ENCODE results near the gene EZR.
"Not testable (repeated sequence)": the region's sequence is repeated elsewhere in the genome, so short reads cannot be mapped to it uniquely, and the experiment has no call there.

Gene EZR

DNA sequence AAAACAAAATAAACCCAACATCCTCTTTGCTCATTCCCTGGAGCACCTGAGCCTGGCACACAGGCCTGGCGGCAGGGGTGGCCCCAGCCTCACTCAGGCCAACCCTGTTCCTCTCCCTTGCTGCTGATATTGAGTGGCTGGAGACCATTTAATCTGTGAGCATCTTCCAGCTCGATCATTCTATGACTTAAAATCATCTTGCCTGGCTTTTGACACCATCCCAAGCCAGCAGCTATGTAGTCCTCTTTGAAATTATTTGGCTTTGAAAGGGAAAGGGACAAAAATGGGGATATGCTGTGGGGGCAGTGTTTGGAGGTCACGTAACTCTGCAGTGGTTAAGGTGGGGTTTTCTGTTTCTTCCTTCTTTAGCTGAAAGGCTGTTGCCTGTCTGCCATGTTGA is 22.8 kb downstream of the EZR start:
- no peak for DNase-seq

DNA sequence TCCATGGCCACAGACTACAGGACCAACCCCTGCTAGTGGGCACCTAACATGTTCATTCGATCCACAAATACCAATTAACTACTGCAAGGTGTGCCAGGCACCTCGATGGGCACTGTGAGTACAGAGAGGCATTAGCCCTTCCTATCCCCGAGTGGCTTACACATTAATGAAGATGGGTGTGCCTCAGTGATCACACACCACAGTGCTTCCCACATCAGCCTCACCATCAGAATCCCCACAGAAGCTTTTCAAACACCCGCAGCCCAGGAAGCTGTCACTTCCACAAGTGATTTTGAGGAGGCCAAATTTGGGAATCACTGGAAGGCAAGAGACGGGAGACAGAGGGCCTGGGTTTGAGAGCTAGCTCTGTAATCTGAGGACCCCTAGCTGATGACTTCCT is 23.7 kb downstream of the EZR start:
- DNase-seq = no peak

DNA sequence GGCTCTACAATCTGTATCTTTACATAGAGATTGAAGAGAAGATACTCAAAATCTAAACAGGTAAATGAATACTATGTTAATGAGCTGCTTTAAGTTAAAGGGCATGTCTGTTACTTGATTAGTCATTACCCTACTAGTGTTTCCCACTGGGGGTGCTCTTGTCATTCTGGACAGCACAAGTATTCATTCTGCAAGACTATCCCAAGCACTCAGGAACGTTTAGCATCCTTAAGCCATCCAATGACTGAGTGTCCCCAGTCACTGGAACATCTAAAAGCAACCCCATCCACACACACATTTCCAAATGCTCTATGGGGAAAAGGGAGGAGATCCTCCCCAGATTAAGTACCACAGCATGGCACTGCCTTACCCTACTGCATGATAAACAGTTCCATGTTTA is 25.7 kb downstream of the EZR start:
- DNase-seq = peak; percentile 70

DNA sequence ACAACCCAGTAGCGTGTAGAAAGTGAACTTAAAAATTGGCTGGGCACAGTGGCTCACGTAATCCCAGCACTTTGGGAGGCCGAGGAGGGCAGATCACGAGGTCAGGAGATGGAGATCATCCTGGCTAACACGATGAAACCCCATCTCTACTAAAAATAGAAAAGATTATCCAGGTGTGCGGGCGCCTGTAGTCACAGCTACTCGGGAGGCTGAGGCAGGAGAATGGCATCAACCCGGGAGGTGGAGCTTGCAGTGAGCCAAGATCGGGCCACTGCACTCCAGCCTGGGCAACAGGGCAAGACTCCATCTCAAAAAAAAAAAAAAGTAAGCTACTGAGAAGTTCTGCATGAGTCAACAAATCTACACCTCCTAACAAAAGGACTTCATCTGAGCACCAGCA is 26.7 kb downstream of the EZR start:
- DNase-seq = not testable (repeated sequence)

DNA sequence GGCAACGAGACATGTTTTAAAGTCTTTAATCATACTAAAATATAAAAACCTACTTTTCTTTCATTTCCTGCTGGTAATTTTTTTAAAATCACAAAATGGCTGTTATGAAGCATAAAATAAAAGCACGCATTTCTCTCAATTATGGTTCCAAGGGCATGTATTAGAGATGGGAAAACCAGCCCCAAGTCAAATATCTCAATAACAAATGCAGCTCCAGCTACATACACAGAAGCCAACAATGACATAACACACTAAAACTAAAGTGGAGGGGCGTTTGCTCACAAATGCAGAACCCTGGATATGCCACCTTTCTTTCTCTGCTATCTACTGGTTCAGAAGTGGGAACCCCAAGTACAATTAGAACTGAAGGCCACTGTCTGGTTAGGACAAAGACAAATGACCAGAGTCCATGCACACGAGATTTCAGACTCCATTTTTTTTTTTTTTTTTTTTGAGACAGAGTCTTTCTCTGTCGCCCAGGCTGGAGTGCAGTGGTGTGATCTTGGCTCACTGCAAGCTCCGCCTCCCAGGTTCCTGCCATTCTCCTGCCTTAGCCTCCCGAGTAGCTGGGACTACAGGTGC is 27.8 kb downstream of the EZR start:
- no peak for DNase-seq

DNA sequence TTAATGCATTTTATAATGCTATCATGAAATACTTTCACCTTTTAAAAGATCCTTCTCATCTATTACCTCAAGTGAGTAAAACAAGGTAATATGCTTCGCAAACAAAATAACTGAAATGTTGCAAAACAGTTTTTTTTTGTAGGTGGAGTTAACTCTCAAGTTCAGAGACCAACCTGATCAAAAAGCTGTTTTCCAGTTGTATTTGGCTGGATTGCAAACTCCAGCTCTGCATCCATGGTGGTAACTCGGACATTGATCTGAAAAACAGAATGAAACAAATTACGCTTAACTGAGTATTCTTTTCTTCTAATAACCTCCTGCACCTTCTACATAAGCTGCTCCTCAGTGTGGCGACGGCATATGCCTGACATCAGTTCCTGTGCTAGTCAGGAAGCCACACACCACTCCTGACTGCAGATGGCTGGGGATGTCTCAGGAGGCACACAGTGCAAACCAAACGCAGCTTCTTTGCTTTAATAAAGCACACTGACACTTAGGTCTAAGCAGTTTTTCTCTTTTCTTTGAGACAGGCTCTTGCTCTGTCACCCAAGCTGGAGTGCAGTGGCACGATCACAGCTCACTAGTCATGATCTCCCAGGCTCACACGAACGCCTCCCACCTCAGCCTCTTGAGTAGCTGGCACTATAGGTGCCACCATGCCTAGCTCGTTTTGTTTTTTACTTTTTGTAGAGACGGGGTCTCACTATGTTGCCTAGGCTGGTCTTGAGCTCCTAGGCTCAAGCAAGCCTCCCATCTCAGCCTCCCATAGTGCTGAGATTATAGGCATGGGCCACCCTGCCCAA is 29.9 kb downstream of the EZR start:
- no peak for DNase-seq

DNA sequence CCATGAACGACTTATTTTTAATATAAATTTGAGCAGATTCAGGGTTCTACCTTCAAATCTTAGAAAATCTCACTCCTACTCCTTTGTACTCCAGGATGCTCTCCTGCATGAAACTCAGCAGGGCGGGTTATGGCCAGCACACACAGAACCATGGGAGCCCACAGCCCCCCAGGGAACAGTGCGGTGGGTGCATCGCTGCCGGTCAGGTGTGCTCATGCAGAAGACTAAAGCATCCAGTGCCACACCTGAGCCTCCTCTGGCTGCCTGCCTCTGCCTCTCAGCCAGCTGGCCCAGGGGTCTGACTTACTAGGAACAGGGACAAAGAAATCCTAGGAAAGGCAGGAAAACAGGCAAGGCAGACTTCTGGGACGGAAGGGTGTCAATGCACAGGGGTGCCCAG is 31.8 kb downstream of the EZR start:
- no peak for DNase-seq

DNA sequence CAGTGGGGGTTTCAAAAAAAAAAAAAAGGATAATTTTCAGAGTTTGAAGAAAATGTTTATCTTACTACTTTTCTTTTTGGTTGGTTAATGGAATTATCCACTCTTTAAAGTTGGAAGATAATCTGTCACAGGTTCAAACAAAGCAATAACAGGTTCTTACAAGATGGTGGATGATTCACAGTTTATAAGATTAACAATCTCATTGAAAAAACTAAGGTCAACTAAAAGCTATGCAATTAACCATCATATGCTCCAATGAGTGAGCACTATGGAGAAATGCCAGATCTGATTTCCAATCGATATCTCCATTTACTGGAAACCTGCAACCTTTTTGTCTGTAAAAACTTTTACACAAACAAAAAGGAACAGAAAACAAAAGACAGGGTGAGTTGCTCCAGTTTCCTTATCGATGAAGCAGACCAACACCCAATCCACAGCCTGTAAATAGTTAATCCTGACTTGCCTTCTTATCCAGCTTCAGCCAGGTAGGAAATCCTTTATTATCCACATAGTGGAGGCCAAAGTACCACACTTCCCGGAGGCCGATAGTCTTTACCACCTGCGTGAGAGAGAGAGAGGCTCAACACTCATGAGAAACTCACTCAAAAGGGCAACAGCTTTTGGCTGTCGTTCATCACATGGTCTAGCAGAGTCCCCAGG is 32.4 kb downstream of the EZR start:
- DNase-seq = no peak

DNA sequence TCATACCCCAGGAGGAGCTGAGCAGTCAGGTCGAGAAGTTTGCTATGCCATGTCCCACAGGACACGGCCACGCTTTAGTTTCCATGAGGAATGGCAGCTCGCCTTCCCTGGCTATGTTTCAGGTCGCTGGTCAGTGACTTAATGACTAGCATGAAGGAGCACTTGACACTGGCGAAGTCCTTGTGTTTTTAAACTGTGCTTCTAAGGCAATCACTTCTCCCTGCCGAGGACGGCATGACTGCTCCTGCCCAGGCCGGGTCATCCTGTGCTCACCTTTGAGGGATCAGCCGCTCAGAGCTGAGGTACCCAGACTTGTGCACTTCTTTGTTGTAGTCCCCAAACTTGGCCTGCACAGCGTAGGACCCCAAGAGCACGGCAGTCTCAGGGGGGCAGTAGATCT is 34.1 kb downstream of the EZR start:
- no peak for DNase-seq

DNA sequence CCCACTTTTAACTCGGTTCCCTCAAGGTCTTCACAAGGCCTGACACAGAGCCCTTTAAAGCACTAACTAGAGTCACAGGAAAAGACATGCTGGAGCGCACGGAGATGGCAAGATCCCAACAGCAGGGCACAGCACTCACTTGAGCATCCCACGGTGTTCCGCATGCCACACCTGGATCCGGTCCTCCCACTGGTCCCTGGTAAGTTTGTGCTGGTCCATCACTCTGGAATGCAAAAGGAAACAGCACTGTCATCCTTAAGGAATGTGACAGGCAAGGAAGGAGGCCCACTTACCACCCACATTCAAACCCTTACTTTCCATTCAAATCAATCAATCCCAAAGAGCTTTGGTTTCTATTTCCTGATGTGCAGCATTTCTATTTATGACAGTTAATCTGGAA is 34.7 kb downstream of the EZR start:
- DNase-seq = no peak

DNA sequence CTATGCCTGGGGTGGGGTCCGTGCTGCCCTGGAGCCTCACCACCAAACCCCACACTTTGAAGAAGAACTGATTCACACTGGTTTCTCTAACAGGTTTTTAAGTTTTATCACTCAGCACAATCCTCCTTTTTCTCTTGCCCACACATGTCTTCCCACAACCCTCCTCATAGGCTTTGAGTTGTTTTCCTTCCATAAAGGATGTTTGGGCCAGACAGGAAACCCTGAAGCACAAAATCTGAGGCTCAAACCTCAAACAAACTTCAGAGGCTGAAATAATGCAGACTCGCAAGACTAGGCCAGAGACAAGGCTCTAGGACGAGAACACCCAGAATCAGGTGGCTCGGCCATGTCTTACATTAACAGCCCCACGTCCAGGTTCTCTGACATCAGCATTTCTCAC is 35.3 kb downstream of the EZR start:
- no peak for DNase-seq

DNA sequence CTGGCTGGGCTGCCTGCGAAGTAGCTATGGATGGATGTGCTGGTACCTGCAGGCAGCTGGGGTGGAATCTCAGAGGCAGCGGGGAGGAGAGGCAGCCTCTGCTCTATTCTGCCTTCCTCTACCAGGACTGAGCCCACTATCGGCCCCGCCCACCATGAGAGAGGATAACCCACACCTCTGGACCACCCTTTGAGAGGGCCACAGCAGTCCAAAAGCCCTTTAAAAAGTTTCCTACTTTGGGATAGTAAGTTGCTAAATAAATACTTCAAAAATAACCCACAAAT is 36.1 kb downstream of the EZR start:
- DNase-seq = no peak

DNA sequence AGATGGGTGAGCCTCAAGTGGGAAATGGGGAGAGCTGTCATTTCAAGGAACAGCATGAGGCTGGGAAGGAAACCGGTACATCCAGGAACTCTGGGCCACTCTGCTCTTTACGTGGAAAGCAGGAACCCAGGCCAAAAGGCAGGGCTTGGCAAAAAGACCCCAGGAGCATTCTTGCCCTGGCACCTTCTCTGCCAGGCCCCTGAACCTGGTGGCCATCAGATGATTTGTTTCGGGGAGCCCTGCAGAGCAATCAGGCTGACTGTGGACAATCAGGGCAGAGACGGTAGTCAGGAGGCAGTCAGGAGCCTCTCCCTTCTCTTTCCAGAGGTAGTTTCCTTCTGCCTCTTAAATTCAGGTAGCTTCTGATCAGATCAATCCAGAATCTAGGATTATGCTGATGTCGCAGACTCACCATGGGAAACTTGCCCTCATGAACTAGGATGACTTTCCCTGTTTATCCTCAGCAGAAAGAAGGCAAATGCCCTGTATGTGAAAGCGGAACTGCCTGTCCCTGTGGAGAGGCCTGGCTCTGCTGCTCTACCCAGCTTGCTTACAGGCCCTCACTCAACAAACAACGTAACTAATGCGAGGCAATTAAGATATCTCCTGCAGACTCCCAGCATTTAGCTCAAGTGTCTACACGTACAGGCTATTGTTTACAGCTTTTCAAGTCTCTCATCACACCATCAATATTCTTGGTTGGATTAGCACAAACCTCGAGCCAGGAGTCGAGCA is 36.6 kb downstream of the EZR start:
- no peak for DNase-seq

DNA sequence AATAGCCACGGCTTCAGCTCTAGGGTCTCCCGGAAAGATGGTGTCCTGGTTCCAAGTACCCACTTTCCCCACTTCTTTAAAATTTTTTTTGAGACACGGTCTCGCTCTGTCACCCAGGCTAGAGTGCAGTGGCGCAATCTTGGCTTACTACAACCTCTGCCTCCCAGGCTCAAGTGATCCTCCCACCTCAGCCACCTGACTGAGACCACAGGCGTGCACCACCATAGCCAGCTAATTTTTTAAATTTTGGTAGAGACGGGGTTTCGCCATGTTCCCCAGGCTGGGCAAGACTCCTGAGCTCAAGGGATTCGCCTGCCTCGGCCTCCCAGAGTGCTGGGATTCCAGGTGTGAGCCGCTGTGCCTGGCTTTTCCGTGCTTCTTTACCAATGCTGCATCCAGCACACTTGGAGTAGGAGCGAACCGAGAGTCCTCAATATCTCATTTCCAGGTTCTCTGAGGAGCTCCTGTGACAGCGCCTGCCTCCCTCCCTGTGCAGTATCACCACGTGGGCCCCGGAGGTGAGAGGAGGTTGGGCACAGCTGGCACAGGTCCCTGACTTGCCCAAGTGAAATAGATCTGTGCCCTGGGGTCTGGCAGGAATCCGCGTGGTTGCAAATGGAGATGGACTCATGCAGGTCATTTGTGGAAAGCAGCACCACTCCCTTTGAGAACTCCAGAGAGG is 37.3 kb downstream of the EZR start:
- DNase-seq = no peak

DNA sequence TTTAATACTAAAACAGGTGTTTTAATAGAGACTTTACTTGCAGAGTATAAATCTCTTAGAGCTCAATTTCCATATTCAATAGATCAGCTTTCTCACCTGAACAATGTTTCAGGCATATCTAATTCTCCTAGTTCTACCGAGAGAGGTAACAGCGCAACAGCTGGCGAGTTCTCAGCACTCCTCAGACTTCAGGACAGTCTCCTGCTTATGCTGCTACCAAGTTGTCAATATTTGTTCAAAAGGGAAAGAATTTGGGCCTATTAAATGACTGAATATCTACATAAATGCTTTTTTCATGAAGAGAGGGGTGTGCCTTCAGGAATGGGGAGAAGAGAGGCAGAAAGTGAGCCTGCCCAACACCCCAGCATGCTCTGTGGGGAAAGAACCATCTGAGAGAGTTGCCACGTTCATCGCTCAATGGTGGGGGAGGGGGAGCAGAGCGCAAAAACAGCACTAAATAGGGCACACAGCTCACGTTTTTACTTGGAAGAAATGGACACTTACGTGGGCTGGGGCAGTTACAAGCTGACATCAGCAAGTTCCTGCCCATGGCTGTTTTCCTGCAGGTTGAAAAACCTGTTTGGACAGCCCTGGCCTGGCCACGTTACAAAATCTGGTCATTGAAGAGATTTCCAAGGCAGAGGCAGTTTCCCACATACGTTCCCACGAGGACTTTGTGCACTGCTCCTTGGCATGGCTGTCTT is 38.0 kb downstream of the EZR start:
- DNase-seq = no peak

DNA sequence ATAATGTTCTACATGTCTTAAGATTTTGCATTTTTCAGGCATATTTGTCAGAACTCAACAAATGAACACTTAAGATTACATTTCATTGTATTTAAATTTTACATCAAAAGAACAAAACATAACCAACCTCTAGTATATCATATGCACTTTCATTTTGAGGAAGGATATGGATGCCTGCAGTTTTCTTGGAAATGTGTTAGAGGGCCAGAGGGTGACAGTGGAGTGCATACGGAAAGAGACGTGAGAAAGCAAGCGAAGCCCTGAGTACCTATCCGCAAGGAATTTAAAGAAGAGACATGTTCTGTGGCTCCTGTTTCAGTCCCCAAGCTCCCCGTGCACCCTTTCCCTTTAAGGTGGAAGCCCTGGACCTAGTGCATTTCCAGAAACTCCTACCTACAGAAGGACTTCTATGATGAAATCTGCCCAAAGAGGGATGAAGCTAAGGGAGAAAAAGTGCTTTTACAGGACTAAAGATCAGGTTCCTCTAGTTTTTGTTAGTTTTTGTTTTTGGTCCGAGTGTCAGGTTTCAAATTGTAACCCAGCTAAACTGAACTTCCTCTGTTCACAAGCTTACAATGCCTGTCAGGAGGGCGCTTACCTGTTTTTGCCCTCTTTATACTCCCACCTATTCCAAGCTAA is 38.8 kb downstream of the EZR start:
- DNase-seq = no peak

DNA sequence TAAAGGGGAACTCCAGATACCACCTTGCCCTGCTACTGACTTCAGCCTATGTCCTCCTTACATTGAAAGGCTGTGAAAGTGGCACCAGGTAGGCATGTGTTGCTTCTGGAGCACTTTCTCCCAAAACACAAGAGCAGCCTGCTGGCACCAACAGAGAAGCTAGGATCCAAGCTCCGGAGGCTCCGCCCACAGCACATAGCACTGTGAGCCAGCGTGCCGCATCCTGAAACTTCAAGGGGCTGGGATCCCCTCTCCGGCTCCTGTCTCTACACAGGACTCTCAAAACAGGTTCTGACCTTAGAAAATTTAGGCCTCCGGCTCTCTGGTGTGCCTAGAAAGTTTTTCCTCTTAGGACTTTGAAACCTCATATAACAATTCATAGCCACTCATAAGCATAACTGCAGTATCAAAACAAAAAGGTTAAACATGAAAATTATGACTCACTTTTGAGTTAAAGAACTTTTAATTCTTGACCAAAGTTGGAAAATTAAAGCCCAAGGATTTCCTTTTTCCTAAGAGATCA is 41.1 kb downstream of the EZR start:
- DNase-seq = no peak

DNA sequence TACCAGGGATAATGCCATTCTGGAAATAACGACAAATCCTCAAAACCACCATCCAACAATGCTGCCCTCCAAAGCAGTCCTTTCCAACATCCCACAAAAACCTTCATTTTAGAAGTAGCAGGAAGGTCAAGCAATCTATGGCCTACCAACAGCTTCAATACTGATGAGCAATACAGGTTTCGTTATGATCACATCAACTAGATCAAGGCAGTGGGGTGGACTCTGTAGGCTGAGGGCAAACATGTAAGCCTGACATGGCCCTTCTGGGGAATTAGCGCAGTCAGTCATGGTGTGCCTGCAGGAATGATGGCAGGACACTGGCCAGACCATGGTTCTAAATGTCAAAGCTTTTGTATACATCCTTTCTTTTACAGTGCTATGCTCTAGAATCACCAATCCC is 41.7 kb downstream of the EZR start:
- DNase-seq = no peak

DNA sequence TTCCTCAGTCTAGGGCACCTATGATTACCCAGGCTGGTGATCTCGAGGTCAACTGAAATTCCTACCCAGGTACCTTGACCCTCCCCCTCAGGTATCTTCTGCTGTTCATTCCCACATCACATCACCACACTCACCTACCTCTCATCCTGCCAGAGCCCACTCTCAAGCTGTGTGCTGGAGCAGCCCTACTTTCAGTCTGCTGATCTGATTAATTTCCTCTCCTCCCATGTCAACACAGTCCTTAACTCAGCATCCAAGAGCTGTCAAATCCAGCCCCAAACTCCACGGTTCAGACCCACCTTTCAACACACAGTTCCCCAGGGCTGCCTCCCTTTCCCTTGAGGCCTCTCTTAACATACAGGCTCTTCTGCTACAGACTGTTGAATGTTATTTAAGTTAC is 42.4 kb downstream of the EZR start:
- no peak for DNase-seq

DNA sequence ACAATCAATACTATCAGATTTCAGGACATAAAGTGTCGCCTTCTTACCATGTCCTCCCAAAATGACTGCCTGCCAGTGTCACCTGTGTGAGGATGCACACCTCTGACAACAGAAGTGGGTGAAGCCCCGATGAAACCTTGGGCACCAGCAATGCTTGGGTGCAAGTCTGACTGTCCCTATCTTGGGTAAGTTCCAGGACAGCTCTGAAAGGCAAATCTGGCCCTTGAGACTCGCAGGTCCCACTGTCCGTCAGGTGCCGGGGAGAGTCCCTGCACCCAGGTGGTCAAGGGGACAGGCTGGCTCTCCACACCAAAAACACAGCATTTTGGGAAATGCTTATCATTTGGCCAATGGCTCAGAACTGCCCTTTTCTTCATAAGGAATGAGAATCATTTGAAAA is 43.3 kb downstream of the EZR start:
- no peak for DNase-seq

DNA sequence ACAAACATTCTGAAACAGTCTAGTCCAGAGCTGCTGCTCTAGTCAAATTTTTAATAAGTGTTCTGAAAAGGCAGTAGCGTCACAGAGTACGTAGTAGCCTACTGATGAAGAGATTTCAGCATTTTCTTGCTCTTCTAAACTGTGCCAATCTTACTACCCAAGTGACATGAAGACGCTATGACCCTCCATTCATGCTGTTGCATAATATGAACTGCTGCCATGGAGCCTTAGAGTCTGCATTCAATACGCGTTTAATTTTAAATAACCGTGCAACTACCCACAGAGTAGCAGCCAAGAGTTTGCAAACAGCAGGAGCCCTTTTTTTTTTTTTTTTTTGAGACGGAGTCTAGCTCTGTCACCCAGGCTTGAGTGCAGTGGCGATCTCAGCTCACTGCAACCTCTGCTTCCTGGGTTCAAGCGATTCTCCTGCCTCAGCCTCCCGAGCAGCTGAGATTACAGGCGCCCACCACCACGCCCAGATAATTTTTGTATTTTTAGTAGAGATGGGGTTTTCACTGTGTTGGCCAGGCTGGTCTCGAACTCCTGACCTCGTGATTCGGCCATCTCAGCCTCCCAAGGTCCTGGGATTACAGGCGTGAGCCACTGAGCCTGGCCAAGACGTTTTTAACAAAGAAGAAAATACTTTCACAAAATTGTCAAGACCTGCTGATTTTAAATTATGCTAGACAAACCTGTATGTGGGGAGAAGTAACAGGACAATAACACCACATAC is 44.3 kb downstream of the EZR start:
- no peak for DNase-seq
